Chondrocyte (in vitro differentiated cells): ENCODE results near the gene HAGH. TPM values are rescaled to one million over a fixed set of nuclear protein-coding genes. Genes with fewer than 3 reads are reported as not detected.

ENCODE experiments used
- DNase-seq: peaks from one replicate; pipeline ENCODE4 v3.0.0; 2021; ENCODE audit warnings: mixed read lengths, low spot score
- H3K27ac Mint-ChIP-seq: one replicate; pipeline ENCODE4 v1.8.0; 2021; ENCODE audit warnings: mild to moderate bottlenecking, moderate library complexity, mixed read lengths; ENCODE audit not compliant: unreplicated experiment
- H3K27me3 Mint-ChIP-seq: 2 replicates; pipeline ENCODE4 v1.8.0; 2021; ENCODE audit warnings: low read depth, mixed read lengths
- H3K36me3 Mint-ChIP-seq: 2 replicates; pipeline ENCODE4 v1.8.0; 2021; ENCODE audit warnings: low read depth, mixed read lengths
- H3K4me1 Mint-ChIP-seq: 2 replicates; pipeline ENCODE4 v1.8.0; 2021; ENCODE audit warnings: low read depth, mild to moderate bottlenecking, mixed read lengths
- H3K4me3 Mint-ChIP-seq: one replicate; pipeline ENCODE4 v1.8.0; 2021; ENCODE audit warnings: mild to moderate bottlenecking, moderate library complexity, mixed read lengths; ENCODE audit not compliant: unreplicated experiment
- H3K9me3 Mint-ChIP-seq: 2 replicates; pipeline ENCODE4 v1.8.0; 2021; ENCODE audit warnings: low read depth, mixed read lengths
- CTCF ChIP-seq: fragments of 200-600 bp; sonication (generic); IDR thresholded peaks from 2 replicates; pipeline ENCODE4 v1.5.0; 2021; ENCODE audit warnings: antibody characterized with exemption, mild to moderate bottlenecking, moderate library complexity
- total RNA-seq: library from RNA; stranded (reverse); gene quantifications from 3 replicates; pipeline ENCODE4 v1.2.1, GENCODE V29; 2021

HAGH gene
- total RNA-seq, 1 donor from 2014 or later = 55.1 TPM

GRCh38 chr16:1777375-1778199 is 49.0 kb downstream of the HAGH start:
- Mint-ChIP-seq H3K27ac (peak overlapping the region; percentile 17), H3K27me3 (no peaks in the 10 kb centered on the region), H3K4me1 (peaks cover 25% of the 10 kb centered on the region), H3K4me3 (no peak overlapping the region), H3K9me3 (no peaks in the 10 kb centered on the region), H3K36me3 (peaks cover 4% of the 10 kb centered on the region)
- DNase-seq = no peak
- TF ChIP-seq CTCF = no peak

DNA sequence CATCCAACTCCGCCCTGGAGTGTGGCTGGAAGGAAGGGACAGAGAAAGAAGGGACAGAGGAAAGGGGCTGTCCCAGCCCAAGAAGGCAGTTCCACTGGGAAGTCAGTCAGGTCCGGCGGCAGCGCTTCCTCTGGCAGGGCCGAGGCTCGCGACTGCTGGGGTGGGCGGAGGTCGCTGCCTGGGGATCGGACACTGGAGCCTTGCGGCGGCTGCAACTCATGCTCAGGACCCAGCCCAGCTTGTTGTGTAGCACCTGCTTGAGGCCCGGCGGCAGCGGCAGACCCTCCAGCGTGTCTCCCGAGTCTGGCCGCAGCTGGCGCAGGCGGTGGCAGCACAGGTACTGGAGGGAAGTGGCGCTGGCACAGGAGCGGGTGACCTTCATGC is 49.6 kb downstream of the HAGH start:
- Mint-ChIP-seq H3K36me3 (peaks cover 6% of the 10 kb centered on the region), H3K27ac (peak overlapping the region; percentile 66), H3K27me3 (no peaks in the 10 kb centered on the region), H3K4me1 (peaks cover 29% of the 10 kb centered on the region), H3K9me3 (no peaks in the 10 kb centered on the region), H3K4me3 (no peak overlapping the region)
- no peak for DNase-seq
- no peak for TF ChIP-seq CTCF

- Mint-ChIP-seq H3K27me3 (no peaks in the 10 kb centered on the region), H3K36me3 (peaks cover 6% of the 10 kb centered on the region), H3K27ac (peak overlapping the region; percentile 71), H3K4me1 (peaks cover 29% of the 10 kb centered on the region), H3K4me3 (no peak overlapping the region), H3K9me3 (no peaks in the 10 kb centered on the region)
- TF ChIP-seq CTCF = no peak
- DNase-seq = no peak
These were observed 50.0 kb downstream of the HAGH start for GRCh38 chr16:1776672-1776955.

- Mint-ChIP-seq H3K27me3 (no peaks in the 10 kb centered on the region), H3K9me3 (no peaks in the 10 kb centered on the region), H3K27ac (peak overlapping the region; percentile 71), H3K4me3 (no peak overlapping the region), H3K36me3 (peaks cover 6% of the 10 kb centered on the region), H3K4me1 (peaks cover 23% of the 10 kb centered on the region)
- DNase-seq = no peak
- TF ChIP-seq CTCF = no peak
These were observed 50.6 kb downstream of the HAGH start for GRCh38 chr16:1775846-1776671.

DNA sequence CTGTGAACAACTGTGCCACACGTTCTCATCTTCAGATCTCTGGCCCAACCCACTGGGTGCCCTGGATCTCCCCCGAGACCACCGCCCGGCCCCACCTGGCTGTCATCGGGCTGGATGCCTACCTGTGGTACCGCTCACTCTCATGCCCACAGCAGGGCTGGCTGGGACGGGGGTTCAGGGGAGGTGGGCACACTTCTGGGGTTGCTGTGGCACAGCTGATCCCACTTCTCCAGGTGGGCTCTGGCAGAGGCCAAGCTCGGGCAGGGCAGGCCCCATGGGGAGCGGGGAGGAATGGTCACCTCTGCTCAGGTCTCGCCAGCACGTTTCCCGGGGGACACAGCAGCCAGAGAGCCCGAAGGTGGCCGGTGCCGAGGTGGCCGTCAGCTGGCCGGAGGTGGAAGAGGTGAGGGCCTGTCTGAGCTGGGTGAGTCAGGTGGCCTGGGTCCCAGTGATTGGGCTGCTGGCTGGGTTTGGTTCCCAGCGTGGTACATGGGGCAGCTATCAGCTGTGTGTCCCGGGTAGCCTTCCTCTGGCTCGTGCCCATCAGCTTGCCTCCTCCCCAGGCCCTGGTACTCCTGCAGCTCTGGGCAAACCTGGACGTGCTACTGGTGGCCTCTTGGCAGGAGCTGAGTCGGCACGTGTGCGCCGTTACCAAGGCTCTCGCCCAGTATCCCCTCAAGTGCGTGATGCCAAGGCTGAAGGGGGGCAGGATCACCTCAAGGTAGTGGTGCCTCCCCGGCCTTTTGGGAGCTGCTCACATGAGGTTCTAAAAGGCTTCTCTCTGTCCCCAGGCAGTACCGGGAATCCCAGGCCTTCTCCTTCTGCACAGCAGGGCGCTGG is 51.4 kb downstream of the HAGH start:
- Mint-ChIP-seq H3K4me1 (peaks cover 22% of the 10 kb centered on the region), H3K36me3 (peaks cover 6% of the 10 kb centered on the region), H3K4me3 (peak overlapping the region; percentile 36), H3K27ac (no peak overlapping the region), H3K9me3 (no peaks in the 10 kb centered on the region), H3K27me3 (no peaks in the 10 kb centered on the region)
- TF ChIP-seq CTCF = no peak
- DNase-seq = no peak
